GM12878 (cell line): ENCODE results near the gene ST6GAL2. TPM values are rescaled to one million over a fixed set of nuclear protein-coding genes. Genes with fewer than 3 reads are reported as not detected.

Experiments
- ATAC-seq: fragments of 200-7000 bp; cut with Tn5 transposase; 3 replicates; pipeline ENCODE4 v1.9.1; 2020; ENCODE audit warnings: mild to moderate bottlenecking, moderate library complexity
- BruUV-seq: library from RNA; stranded (reverse); fragments of 400-500 nt; replicated peaks from 2 replicates; lab custom pipeline; 2021; lab: Mats Ljungman, UMichigan
- CTCF ChIA-PET: fragments of 300-600 bp; sonication (Branson Sonifier 250); formaldehyde crosslinking; extraction: SDS; loops from one replicate; lab custom pipeline; 2021; ENCODE audit warnings: inconsistent platforms; lab: Yijun Ruan, JAX
- POLR2A ChIA-PET: fragments of 350-600 bp; formaldehyde crosslinking; extraction: SDS; loops from one replicate; lab custom pipeline; 2021; ENCODE audit warnings: inconsistent platforms; lab: Charles Lee
- RAD21 ChIA-PET: fragments of 300-600 bp; sonication (Branson Sonifier 250); formaldehyde crosslinking; loops from one replicate; lab custom pipeline; 2023; ENCODE audit warnings: antibody characterized with exemption; ENCODE audit not compliant: unreplicated experiment; lab: Charles Lee
- SMC1A ChIA-PET: fragments of 300-600 bp; sonication (Branson Sonifier 250); formaldehyde crosslinking; loops from one replicate; lab custom pipeline; 2023; ENCODE audit not compliant: unreplicated experiment, uncharacterized antibody; lab: Charles Lee
- DNase-seq: peaks from one replicate; pipeline ENCODE4 v3.0.0-alpha.2; 2011; ENCODE audit warnings: low read depth, low spot score
- FAIRE-seq: peaks from 3 replicates; lab custom pipeline; 2011; peaks lifted over from hg19 to GRCh38; lab: Jason Lieb, UNC
- H2AFZ ChIP-seq: 2 replicates; pipeline ENCODE4 v1.6.0; 2011; ENCODE audit warnings: low read depth, low read length, control low read depth; ENCODE audit not compliant: control insufficient read depth
- H3K27ac ChIP-seq: 2 replicates; pipeline ENCODE4 v1.5.1; 2011; ENCODE audit warnings: control low read depth; ENCODE audit not compliant: control insufficient read depth, insufficient read depth
- H3K27me3 ChIP-seq, 2 experiments: replicated peaks in 1 of 2; 2 replicates each; pipeline versions ENCODE4 v1.6.0 to v1.6.1; 2011; ENCODE audit warnings: low read length in 1 of 2; ENCODE audit not compliant: control insufficient read depth in 2 of 2, insufficient read depth in 2 of 2
- H3K36me3 ChIP-seq, 2 experiments: 2 replicates each; pipeline ENCODE4 v1.5.1; 2011; ENCODE audit warnings: low read length in 1 of 2; ENCODE audit not compliant: control insufficient read depth in 2 of 2, insufficient read depth in 2 of 2
- H3K4me1 ChIP-seq: 2 replicates; pipeline ENCODE4 v1.6.1; 2011; ENCODE audit warnings: mild to moderate bottlenecking, low read length, moderate library complexity, mixed read lengths; ENCODE audit not compliant: control insufficient read depth, insufficient read depth
- H3K4me2 ChIP-seq: 2 replicates; pipeline ENCODE4 v1.6.0; 2011; ENCODE audit warnings: control low read depth; ENCODE audit not compliant: control insufficient read depth, insufficient read depth
- H3K4me3 ChIP-seq: fragments of 200-600 bp; sonication (generic); 2 replicates; pipeline ENCODE4 v1.5.1; 2016
- H3K79me2 ChIP-seq: 2 replicates; pipeline ENCODE4 v1.6.0; 2011; ENCODE audit warnings: low read length; ENCODE audit not compliant: control insufficient read depth, insufficient read depth
- H3K9ac ChIP-seq: 2 replicates; pipeline ENCODE4 v1.8.0; 2011; ENCODE audit warnings: low read length, control low read depth, mixed read lengths; ENCODE audit not compliant: control insufficient read depth, insufficient read depth
- H3K9me3 ChIP-seq: replicated peaks from 3 replicates; pipeline ENCODE4 v1.5.1; 2011; ENCODE audit warnings: mild to moderate bottlenecking, low read length; ENCODE audit not compliant: control insufficient read depth, insufficient read depth
- H4K20me1 ChIP-seq: 2 replicates; pipeline ENCODE4 v1.6.0; 2011; ENCODE audit not compliant: control insufficient read depth, insufficient read depth
- CREB1 ChIP-seq: IDR thresholded peaks from 2 replicates; pipeline ENCODE4 v1.6.1; 2012; ENCODE audit warnings: low read depth, mild to moderate bottlenecking, inconsistent platforms
- CTCF ChIP-seq, 3 experiments: IDR thresholded peaks in 2 of 3; conservative IDR thresholded peaks in 1 of 3; 2 replicates each; pipeline ENCODE4 v1.5.1; 2011; ENCODE audit warnings: low read depth in 3 of 3, low read length in 3 of 3, mild to moderate bottlenecking in 3 of 3, control low read depth in 2 of 3, moderate library complexity in 2 of 3, inconsistent platforms in 1 of 3, mixed read lengths in 1 of 3; ENCODE audit not compliant: control insufficient read depth in 2 of 3, insufficient read depth in 1 of 3; ENCODE audit errors: extremely low read depth in 1 of 3
- POLR2AphosphoS5 ChIP-seq: IDR thresholded peaks from 2 replicates; pipeline ENCODE4 v1.6.1; 2011; ENCODE audit warnings: mild to moderate bottlenecking, low read length, inconsistent platforms
- SP1 ChIP-seq: IDR thresholded peaks from one replicate; pipeline ENCODE4 v1.6.1; 2011; ENCODE audit warnings: low read depth, low read length
- WGBS: methylation state at CpG from one replicate; pipeline ENCODE4 v1.1.6; 2016; ENCODE audit warnings: low lambda C conversion rate; ENCODE audit not compliant: insufficient replicate concordance, insufficient coverage; ENCODE audit errors: missing lambda C conversion rate; 5-methylcytosine and 5-hydroxymethylcytosine counted together
- in situ Hi-C: fragments of 300-500 bp; cut with MboI; formaldehyde crosslinking; loops from 9 replicates; pipeline ENCODE4 v1.14.3; 2018; ENCODE audit warnings: mixed read lengths
- intact Hi-C: fragments of 100-400 bp; cut with micrococcal nuclease; formaldehyde crosslinking; loops from one replicate; pipeline ENCODE4 v1.14.2; 2022; ENCODE audit not compliant: unreplicated experiment
- polyA plus RNA-seq, 11 experiments: library from polyadenylated mRNA; depleted of rRNA in 4 of 11; unstranded in 6 of 11; stranded (reverse) in 5 of 11; fragments of >200 nt; fragmentation: Nextera tagmentation in 4 of 11; fragmentation: Illumina TruSeq in 1 of 11; extraction: Ambion mirVana in 4 of 11; extraction: Trizol in 1 of 11; gene quantifications; 1 replicate in 1 of 11; 2 replicates in 10 of 11; pipeline versions ENCODE4 v1.2.1 to v1.2.3, GENCODE V29; 2011 to 2016; ENCODE audit warnings: inconsistent platforms in 2 of 11, missing spikeins in 2 of 11, low read depth in 1 of 11
- total RNA-seq, 4 experiments: library from RNA; depleted of rRNA in 3 of 4; stranded (reverse); fragments of >200 nt in 3 of 4; fragmentation: Illumina TruSeq in 1 of 4; extraction: Trizol in 1 of 4; gene quantifications; 2 replicates each; pipeline versions ENCODE4 v1.2.1 to v1.2.3, GENCODE V29; 2013 to 2021
- TF ChIP-seq, protein P1 (sequence below): fragments of 450-650 bp; formaldehyde crosslinking; IDR thresholded peaks from 2 replicates; pipeline ENCODE4 v1.5.0; 2022; ENCODE audit warnings: mild to moderate bottlenecking, missing genetic modification characterization

The ST6GAL2 gene
- total and polyA plus RNA-seq, 10 of the 15 experiments (the other 5 are each of a cell fraction or from before 2014, with no cell fraction given): not detected

GRCh38 chr2:106869512-106870275 lies 16.3 kb downstream of the ST6GAL2 start (continued):
- TF ChIP-seq, protein P1, sequence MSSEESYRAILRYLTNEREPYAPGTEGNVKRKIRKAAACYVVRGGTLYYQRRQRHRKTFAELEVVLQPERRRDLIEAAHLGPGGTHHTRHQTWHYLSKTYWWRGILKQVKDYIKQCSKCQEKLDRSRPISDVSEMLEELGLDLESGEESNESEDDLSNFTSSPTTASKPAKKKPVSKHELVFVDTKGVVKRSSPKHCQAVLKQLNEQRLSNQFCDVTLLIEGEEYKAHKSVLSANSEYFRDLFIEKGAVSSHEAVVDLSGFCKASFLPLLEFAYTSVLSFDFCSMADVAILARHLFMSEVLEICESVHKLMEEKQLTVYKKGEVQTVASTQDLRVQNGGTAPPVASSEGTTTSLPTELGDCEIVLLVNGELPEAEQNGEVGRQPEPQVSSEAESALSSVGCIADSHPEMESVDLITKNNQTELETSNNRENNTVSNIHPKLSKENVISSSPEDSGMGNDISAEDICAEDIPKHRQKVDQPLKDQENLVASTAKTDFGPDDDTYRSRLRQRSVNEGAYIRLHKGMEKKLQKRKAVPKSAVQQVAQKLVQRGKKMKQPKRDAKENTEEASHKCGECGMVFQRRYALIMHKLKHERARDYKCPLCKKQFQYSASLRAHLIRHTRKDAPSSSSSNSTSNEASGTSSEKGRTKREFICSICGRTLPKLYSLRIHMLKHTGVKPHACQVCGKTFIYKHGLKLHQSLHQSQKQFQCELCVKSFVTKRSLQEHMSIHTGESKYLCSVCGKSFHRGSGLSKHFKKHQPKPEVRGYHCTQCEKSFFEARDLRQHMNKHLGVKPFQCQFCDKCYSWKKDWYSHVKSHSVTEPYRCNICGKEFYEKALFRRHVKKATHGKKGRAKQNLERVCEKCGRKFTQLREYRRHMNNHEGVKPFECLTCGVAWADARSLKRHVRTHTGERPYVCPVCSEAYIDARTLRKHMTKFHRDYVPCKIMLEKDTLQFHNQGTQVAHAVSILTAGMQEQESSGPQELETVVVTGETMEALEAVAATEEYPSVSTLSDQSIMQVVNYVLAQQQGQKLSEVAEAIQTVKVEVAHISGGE (CRISPR knock-in tag): no peak
- TF ChIP-seq POLR2AphosphoS5 (no peak), CREB1 (no peak)
- TF ChIP-seq, all 136 proteins: peak for 0

DNA sequence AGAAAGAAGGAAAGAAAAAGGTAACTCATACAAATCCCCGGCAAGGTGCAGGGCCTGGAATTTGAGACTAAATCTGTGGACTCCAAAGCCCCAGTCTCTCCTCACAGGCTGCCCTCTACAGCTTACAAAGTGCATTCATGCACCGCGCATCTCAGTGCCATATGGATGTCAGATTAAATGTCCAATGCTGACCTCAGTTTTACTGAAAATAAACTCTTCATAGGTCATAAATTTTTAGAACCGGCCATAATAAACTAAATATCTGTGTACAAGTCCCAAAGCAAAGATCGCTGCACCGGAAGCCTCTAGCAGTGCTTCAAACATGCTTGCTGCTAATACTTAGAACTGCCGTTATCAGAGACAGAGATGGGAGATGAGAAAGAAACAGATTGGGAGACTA lies 17.7 kb downstream of the ST6GAL2 start:
- no peaks in the 10 kb centered on the region for H4K20me1 ChIP-seq
- intact Hi-C loops: no loop called here
- POLR2A ChIA-PET: no interaction called here
- H3K4me2 ChIP-seq: no peak overlapping the region
- H3K27me3 ChIP-seq: no peaks in the 10 kb centered on the region
- RAD21 ChIA-PET: no interaction called here
- no peaks in the 10 kb centered on the region for H3K79me2 ChIP-seq
- in situ Hi-C loops: no loop called here
- CTCF ChIA-PET: no interaction called here
- DNase-seq: no peak
- SMC1A ChIA-PET: no interaction called here
- H3K4me1 ChIP-seq: no peaks in the 10 kb centered on the region
- TF ChIP-seq CTCF (IDR thresholded peaks at IDR 0.05 in 2 of 3, conservative IDR thresholded peaks at IDR 0.05 in 1 of 3; ENCODE audit: control insufficient read depth in 2 of 3, extremely low read depth in 1 of 3, insufficient read depth in 1 of 3, low read depth in 3 of 3, low read length in 3 of 3) (peak; percentile 7 to 13 (median 8); a peak in 1 of 6 replicates), SP1 (no peak)
- WGBS: 62% methylated on average over 7 of the region's 7 CpGs
- ATAC-seq: no peak
- no peak overlapping the region for H2AFZ ChIP-seq
- no peaks in the 10 kb centered on the region for H3K36me3 ChIP-seq
- H3K9me3 ChIP-seq: no peaks in the 10 kb centered on the region
- no peak overlapping the region for H3K4me3 ChIP-seq
- H3K27ac ChIP-seq: no peak overlapping the region
- BruUV-seq: no TSS peak
- no peak overlapping the region for H3K9ac ChIP-seq
- FAIRE-seq: no peak
